Stimulated activated CD4-positive, alpha-beta T cell treated with anti-CD3 and anti-CD28 coated beads, TNF-alpha, amount 100 ng/mL, for 1 hour (primary cell): ENCODE results near the gene CLPSL1.
"Not testable (repeated sequence)": the region's sequence is repeated elsewhere in the genome, so short reads cannot be mapped to it uniquely, and the experiment has no call there.

ENCODE experiments used
- DNase-seq, 3 donors: peaks; one replicate each; pipeline ENCODE4 v3.0.0-alpha.2; 2020; ENCODE audit warnings: low read depth in 3 of 3, low spot score in 1 of 3

Gene CLPSL1, protein sequence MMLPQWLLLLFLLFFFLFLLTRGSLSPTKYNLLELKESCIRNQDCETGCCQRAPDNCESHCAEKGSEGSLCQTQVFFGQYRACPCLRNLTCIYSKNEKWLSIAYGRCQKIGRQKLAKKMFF

GRCh38 chr6:35780719-35781118 lies at the start of gene CLPSL1:
Gene CLPSL1, plus strand, starts transcription at chr6:35781019. Its CDS starts 92 bp downstream, at chr6:35781111.
- DNase-seq: no peak

GRCh38 chr6:35731414-35731735 lies 49.4 kb upstream of the CLPSL1 start:
- peak; percentile 74 to 90 (median 76) for DNase-seq

DNA sequence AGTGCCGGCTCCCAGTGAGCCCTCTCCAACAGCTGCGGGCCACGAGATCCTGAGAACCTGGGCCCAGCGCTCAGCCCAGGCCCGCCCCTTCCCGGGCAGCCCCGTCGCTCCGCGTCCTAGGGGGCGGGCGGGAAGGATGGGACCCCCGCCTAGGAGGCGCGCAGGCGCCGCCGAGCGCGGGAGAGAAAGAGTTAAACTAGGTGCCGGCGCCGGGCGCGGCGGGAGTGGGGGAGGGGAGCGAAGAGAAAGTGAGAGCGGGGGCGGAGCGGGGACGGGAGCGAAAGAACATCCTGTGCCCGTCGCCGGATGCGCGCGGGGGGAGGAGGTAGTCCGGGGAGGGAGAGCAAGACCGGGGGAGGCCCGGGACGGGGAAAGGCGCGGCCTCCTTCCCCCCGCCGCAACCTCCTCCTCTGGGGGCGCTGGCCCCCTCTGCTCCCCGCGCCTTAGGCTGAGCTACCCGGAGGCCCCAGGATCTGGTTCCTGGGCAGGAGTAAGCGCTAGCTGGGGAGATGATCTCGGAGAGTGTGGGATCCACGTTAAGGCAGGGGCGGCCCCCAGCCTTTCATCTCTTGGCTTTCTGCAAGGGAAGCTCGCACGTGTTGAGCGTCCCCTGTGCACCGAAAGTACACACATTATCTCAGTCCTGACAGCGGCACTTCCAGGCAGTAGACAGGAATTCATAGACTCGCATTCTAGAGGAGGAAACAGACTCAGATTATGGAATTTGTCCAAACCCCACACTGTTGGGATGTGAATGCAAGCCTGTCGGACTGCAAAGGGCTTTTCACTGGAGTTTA lies 48.9 kb upstream of the CLPSL1 start:
- DNase-seq: peak; percentile 83 to 93 (median 84)

DNA sequence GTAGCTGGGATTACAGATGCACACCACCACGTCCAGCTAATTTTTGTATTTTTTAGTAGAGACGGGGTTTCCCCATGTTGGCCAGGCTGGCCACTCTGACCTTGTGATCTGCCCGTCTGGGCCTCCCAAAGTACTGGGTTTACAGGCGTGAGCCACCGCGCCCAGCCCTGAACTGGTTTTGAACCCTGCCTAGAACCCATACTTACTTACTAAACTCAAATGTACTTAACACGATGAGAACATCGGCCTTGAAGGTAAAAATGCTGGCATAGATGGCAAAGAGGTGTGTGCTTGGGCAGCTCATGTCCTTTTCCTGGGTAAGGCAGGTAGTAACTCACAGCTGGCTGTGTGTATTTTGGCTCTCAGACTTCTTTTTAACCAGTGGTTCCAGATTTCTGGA lies 47.2 kb upstream of the CLPSL1 start:
- no peak for DNase-seq

DNA sequence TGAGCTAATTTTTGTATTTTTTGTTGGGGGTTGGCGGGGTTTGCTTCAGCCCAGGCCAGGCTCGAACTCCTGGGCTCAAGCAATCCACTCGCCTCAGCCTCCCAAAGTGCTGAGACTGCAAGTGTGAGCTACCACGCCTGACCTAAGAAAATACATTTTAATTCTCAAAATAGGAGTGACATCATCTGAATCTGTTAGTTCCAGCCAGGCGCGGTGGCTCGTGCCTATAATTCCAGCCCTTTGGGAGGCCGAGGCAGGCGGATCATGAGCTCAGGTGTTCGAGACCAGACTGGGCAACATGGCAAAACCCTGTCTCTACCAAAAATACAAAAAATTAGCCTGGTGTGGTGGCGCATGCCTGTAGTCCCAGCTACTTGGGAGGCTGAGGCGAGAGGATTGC lies 46.5 kb upstream of the CLPSL1 start:
- DNase-seq: not testable (repeated sequence)

- no peak for DNase-seq
These were observed 45.4 kb upstream of the CLPSL1 start for GRCh38 chr6:35735452-35735851.

- DNase-seq: peak; percentile 69 to 82 (median 77)
These were observed 44.4 kb upstream of the CLPSL1 start for GRCh38 chr6:35736253-35736894.

DNA sequence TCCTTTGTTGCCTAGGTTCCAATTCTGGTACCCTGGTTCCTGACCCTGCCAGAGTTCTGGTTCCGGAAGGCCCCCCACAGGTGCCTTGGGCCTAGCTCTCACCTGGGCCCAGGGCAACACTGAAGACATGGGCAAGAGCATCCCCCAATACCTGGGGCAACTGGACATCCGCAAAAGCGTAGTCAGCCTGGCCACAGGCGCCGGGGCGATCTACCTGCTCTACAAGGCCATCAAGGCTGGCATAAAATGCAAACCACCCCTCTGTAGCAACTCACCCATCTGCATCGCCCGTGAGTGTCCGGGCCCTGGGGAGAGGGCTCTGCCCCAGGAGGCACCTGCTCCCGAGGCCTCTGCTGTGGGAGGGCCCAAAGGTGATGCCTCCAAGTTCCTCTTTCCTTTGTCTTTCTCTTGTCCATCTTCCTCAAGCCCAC lies 43.8 kb upstream of the CLPSL1 start, which contains the start of gene ARMC12:
Gene ARMC12, plus strand, starts transcription at position 51 of the 431 bp plus-strand sequence. Its CDS starts 77 bp downstream, at position 128.
- no peak for DNase-seq

DNA sequence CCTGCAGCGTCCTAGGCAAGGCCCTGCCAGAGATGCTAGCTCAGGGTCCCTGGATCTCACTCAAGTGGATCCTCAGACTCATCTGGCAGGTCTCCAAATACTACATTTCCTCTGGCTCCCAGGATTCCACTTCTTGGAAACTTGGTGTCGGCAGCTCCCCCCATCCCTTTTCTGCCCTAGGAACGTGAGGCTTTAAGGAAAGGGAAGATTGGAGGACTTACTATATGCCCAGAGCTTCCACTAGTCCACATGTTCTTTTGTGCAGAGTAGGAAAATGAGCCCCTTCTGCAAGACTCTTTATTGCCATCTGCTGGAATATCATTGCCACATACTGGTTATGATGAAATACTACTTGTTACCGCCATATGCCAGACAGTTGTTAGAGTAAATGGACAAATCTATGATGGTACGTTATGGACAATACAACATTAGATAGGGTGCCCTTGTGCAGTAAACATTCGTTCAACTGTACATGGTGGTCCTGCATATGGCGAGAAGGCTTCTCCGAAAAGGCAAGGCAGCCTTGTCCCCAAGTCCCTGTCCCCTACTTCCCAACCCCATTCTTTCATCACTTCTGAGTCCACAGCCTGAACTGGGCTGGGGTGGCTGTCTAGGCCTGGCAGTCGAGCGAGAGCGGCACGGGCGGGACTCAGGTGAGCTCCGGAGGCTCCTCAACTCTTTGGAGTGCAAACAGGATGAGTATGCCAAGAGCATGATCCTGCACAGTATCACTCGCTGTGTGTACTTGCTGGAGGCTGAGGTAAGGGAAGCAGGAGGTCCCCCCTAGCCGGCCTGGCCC lies 43.2 kb upstream of the CLPSL1 start:
- DNase-seq: no peak

- no peak for DNase-seq
These were observed 40.9 kb upstream of the CLPSL1 start for GRCh38 chr6:35739645-35740524.

- no peak for DNase-seq
These were observed 38.0 kb upstream of the CLPSL1 start for GRCh38 chr6:35742842-35743241.

DNA sequence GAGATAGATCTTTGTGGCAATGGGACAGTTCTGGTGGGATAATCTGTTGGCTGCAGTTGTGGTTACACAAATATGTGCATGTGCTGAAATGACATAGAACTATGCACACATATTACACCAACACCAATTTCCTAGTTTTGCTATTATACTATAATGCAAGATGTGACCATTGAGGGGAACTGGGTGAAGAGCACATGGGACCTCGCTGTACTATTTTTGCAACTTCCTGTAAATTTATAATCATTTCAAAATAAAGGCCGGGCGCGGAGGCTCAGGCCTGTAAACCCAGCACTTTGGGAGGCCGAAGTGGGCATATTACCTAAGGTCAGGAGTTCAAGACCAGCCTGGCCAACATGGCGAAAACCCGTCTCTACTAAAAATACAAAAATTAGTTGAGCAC lies 35.3 kb upstream of the CLPSL1 start:
- DNase-seq: no peak

GRCh38 chr6:35746516-35746915 lies 34.3 kb upstream of the CLPSL1 start:
- no peak for DNase-seq

DNA sequence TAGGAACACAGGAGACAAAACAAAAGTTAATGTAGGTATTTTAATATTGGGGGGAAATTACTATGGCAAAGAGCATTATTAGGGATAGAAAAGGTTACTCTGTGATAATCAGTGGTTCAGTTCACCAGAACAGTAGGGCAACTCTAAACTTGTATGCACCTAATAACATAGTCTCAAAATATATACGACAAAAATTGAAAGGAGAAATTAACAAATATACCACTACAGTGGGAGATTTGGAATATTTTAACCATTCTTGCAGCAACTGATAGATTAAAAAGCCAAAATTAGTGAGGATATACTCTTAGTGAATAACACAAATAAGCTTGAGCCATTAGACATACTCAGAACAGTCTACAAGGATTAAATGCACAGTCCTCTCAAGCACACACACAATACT lies 32.9 kb upstream of the CLPSL1 start:
- DNase-seq: no peak

GRCh38 chr6:35750557-35750956 lies 30.3 kb upstream of the CLPSL1 start:
- no peak for DNase-seq

- DNase-seq: no peak
These were observed 29.2 kb upstream of the CLPSL1 start for GRCh38 chr6:35751594-35751993.

GRCh38 chr6:35752330-35752729 lies 28.5 kb upstream of the CLPSL1 start:
- no peak for DNase-seq

- no peak for DNase-seq
These were observed 26.2 kb upstream of the CLPSL1 start for GRCh38 chr6:35754452-35755277.

DNA sequence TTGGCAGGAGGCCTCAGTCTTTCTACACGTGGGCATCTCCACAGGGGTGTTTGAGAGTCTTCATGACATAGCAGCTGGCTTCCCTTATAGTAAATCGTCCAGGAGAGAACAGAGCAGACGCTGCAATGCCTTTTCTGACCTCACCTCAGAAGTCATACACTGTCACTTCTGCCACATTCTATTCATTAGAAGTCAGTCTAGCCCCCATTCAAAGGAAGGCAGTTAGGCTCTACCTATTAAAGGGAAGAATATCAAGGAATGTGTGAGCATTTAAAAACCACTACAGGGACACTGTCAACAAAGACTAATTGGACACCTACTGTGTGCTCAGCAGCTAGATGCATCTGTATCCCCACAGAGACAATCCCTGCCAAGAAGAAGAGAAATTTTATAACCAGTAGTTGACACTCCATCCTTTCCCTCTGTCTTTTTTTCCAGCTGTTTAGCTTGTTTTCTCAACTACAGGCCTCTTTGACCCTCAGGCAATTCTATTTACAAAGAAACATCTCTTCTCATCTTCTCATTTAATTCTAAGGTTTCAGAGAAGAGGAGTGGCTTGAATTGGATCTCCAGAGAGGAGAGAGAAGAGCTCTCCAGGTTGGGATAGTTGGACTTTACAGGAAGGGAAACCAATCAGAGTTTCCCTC lies 25.4 kb upstream of the CLPSL1 start:
- DNase-seq: no peak
